T-helper 2 cell treated with Interferon-gamma antibody and Interleukin-4, amounts not matched to agents 100 ng/mL and 5 ng/mL, for 36 hours (primary cell): Measurements from ENCODE around the gene IL19. TPM values are rescaled to one million over a fixed set of nuclear protein-coding genes. Genes with fewer than 3 reads are reported as not detected.
"Not testable (repeated sequence)": the region's sequence is repeated elsewhere in the genome, so short reads cannot be mapped to it uniquely, and the experiment has no call there.

ENCODE experiments used
- intact Hi-C: fragments of 100-400 bp; cut with micrococcal nuclease; formaldehyde crosslinking; loops from one replicate; pipeline ENCODE4 v1.15.1; 2023
- total RNA-seq: library from RNA; stranded (reverse); gene quantifications from 2 replicates; pipeline ENCODE4 v1.2.3, GENCODE V29; 2022

IL19 gene
- total RNA-seq, 1 donor from 2014 or later, result not detected

DNA sequence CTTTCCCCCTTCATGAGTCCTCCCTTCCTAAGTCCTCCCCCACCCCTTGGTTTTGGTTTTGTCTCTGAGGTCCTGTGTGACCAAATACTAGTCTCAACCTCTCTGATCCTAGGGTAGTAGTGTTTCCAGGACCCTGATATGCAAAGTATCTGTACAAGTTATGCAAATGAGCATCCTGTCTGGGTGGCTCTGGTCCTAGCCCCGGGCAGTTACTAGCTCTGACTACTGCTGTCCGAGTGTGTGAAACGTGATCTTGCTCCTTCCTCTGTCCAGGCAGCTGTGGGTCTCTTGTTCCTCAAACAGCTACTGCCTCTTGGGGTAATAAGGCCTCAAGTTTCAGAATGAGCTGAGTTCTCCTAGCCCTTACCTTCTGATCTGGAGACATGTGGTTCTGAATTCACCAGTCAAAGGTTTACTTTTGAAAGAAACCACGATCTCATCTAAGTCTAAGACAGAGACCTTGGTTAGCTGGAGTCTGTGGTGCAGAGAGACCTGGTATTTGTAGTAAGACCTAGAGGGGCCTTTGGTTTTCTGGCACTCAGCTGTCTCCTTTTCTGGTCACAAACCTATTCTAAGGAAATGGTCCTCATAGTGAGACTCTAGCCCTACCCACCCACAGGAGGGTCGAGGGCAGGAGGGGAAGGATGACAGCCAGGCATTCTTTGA lies 31.0 kb upstream of the IL19 start:
- intact Hi-C loops, result loop anchor here (1.0 kb wide), 3 partner anchors 27 to 69 kb away; no protein-coding TSS in a partner anchor

DNA sequence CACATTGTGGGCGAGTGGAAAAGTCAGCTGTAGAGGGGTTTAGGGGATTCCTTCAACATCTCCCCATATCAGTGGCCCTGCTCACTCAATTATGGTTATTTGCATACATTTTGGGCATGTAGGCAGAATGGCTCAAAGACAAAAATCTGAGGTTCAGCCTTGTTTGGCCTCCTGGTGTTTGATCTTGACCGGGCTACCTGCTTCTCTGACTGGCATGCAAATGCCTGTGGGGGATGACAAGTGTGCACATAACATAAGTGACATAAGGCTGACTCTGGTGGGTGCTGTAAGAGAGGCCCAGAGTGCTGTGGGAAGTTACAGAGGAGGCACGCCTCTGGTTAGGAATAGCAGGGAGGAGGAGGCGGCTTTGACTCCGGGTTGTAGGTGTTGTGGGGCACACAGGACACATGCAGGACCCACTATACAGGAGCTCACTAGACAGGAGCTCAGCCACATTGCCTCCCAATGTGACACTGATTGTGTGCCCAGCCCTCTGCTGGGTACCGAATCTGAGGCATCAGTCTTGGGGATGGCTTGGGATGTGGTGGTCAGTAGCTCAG lies 29.4 kb upstream of the IL19 start:
- intact Hi-C loops, result no loop called here

DNA sequence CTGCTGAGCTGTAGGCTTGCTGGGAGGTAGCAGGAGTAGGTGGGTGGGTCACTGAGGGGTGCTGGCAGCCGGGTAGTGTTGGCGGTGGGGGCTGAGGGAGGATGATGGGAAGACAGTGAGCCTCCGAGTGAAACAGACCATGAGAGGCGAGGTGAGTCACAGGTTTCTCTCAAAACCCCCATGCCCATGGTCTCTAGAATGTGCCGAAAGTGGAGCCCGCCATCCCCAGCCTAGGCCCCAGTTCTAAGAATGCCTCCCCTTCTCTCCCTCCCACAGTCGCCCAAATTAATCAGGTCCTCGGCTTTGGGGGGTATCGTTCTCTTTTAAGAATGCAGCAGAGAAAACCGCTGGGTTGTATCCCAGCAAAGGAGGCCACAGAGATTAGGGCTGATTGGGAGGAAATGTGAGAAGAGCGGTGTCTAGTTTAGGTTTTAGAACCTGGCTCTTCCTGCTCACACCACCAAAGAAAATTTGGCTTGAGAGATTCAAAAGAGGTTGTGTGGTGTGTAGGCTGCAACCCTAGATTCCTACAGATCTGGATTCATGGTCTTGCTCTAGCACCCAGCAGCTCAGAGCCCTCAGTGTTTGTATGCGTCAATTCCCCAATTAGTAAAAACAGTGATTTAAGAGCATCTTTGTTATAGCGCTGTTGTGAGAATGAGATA lies 27.7 kb upstream of the IL19 start:
- intact Hi-C loops, result no loop called here

DNA sequence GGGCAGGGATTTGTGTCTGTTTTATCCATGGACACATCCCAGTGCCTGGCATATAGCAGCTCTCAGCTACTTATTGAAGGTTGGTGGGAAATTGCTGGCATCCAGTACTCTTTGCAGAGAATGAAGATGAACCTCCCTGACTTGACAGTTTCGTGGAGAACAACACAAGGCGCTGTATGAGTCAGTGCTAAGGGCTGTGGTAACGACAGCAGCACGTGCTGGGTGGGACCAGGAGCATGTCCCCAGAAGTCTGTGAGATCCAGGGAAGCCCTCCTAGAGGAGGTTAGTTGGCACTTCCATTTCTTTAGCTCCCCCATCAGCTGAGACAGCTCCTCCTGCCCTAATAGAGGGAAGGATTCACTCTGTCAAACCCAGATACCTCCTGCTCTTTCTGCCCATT lies 25.9 kb upstream of the IL19 start:
- intact Hi-C loops, result no loop called here

DNA sequence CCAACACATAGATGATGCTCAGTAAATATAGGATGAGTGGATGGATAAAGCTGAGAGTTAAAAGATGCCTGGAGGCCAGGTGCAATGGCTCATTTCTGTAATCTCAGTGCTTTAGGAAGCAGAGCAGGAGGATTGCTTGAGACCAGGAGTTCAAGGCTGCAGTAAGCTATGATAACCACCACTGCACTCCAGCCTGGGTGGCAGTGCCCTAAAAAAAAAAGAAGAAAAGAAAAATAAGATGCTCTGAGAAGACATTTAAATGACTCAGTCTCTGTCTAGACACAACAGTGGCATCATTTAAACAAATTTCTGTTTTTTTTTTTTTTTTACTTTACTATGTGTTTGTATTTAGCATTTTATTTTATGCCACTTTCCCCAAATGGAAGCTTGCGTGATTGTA lies 25.3 kb upstream of the IL19 start:
- intact Hi-C loops, result no loop called here

DNA sequence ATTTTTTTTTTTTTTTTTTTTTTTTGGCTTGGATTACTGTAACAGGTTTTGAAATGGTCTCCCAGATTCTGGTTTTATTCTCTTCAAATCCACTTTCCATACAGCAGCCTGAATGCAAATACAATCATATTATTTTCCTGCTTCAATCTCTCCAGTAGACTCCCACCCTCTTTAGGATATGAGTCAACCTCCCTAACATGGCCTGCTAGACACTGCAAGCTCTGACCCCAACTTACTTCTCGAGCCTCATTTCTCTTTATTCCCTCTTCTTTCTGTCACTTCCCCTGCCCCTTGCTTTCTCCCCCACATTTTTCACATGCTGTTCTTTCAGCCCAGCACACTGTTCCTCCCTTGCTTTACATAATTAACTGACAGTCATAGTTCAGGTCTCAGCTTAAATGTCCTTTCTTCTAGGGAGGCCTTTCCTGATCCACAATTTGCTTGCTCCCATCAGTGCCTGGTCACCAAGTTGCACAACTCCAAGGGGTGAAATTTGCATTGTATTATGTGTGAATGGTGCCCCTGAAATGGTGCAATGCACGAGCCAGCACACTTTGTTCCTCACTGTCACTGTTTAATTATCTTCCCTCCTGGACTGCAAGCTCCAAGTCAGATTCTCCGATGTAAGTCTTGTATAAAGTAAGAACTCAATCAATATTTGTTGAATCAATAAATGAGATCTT lies 22.1 kb upstream of the IL19 start:
- intact Hi-C loops, result no loop called here

DNA sequence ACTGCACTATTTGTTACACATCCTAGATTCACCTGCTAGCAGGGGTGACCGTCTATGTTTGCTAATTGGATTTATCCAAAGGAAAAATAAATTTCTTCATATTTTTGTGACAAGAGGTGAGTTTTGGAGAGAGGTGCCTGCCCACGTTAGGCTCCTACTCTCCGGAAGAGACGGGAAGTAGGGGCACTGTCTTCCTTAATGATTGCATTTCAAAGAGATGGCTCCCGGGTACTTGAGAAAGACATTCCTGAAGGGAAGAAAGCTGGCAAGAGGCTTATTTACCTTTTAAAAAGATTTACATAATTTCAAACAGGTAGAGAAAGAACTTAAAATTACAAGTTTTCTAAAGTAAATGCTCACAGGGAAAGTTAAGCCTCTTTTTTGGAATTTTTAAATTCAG lies 18.7 kb upstream of the IL19 start:
- intact Hi-C loops, result no loop called here

DNA sequence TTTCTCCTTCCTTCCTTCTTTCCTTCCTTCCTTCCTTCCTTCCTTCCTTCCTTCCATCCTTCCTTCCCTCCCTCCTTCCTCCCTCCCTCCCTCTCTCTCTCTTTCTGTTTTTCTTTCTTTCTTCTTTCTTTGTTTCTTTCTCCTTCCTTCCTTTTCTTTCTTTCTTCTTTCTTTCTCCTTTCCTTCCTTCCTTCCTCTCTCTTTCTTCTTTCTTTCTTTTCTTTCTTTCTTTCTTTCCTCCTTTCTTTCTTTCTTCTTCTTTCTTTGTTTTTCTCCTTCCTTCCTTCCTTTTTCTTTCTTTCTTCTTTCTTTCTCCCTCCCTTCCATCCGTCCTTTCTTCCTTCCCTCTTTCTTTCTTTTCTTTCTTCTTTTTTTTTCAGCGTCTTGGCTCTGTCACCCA lies 18.1 kb upstream of the IL19 start:
- intact Hi-C loops, result no loop called here

DNA sequence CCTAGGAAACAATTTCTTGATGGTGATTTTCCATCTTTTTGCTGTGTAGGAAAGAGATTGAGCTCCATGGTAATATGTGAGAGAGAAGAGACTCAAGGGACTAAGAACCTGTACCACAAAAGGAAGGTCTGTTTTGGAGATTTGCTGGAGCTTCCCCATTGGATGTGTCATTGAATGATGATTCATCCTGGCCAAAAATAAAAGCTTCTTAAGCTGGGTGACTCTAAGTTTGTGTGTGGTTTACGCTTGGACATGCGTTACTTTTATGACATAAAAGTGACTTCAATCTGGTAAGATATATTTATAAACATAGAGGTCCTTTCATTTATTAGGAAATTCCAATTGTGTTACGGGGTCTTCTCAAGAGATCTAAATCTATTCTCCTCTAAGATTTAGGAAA lies 17.4 kb upstream of the IL19 start:
- intact Hi-C loops, result no loop called here

DNA sequence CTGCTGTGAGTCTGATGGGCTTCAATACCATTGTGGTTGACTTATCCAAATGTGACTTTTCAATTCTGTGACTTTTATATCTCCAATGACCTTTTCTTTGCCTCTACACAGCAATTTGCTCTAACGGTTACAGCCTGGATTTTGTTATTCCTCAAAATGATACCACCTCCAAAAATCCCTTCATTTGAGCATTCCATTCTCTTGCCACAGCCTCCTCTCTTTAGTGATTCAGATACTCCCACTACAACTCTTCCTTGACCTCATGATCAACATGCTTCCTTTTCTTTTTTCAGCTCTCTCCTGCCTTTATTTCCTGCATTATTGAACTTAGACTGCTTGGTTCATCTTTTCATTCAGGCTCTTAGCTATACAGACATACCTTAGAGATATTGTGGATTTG lies 16.6 kb upstream of the IL19 start:
- intact Hi-C loops, result no loop called here

DNA sequence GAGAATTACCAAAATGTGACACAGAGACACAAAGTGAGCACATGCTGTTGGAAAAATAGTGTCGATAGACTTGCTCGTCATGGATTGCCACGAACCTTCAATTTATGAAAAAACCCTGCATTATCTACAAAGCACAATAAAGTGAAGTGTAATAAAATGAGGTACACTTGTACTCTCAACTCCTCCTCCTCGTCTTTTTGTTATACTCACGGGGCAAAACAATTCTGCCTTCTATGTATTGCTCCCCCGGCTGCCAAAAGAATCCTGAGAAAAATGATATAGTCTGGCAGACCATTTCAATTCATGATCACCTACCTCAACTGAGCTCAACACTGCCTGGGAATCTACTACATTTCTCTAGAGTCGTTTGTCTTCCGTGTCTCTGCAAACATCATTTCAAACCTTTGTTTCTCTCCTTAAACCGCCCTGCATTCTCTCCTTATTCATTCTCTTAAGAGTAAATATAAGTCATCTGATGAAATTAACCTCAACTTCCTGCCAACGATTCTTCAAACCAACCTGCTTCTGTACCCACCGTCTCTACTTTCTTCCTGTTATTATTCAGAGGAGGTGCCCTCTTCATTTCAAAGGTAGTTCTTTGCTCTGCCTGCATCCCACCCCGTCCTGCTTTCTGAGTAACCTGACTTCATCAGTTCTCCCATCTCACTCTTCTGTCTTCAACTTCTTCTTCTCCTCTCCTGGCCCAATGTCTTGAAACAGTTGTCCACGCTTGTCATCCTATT lies 12.9 kb upstream of the IL19 start:
- intact Hi-C loops, result loop anchor here (1.0 kb wide), 3 partner anchors 9 to 46 kb away; no protein-coding TSS in a partner anchor

DNA sequence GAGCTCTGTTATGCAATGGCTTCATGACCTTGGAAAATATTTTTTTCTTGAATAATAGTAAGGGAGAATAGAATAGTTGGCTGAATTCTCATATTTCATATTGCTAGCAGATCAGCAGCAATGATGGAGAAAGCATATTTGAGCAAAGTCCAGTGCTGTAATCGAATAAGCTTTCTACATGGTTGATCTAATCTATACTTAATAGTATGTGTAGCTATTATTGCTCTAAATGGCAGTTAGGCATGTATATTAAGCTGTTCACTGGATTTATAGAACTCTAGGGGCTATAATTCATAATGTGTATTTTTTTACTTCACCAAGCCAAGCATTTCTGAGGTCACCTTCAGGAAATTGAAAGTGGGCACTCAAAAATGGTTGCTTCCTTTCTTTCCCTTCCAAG lies 10.0 kb upstream of the IL19 start:
- intact Hi-C loops, result no loop called here

DNA sequence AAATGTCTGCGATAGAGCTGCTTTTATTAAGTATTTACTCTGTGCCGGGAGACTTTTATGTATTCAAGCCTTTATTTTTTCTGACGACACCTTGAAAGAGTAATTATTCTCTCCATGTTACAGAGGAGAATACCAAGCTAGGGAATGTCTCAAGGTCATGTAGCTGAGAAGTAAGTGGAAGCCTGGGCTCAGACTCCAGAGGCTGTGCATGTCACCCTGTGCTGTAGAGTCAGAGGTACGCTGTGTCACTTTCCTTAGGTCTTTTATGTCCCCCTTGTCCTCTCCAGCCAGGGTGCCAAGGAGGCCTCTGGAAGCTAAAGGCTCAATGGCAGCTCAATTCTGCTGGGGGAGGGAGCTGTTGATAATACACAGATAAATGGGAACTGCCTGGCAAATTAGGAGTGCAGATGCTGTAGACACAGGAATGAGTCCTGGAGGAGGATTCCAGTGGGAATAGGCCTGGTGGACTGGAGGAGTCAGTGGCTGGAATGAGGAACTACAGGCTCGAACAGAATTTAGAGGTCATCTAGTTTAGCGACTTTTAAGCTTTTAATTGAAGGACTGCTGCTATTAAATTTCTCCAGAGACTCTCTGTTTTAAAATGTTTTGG lies 9.3 kb upstream of the IL19 start:
- intact Hi-C loops, result no loop called here

DNA sequence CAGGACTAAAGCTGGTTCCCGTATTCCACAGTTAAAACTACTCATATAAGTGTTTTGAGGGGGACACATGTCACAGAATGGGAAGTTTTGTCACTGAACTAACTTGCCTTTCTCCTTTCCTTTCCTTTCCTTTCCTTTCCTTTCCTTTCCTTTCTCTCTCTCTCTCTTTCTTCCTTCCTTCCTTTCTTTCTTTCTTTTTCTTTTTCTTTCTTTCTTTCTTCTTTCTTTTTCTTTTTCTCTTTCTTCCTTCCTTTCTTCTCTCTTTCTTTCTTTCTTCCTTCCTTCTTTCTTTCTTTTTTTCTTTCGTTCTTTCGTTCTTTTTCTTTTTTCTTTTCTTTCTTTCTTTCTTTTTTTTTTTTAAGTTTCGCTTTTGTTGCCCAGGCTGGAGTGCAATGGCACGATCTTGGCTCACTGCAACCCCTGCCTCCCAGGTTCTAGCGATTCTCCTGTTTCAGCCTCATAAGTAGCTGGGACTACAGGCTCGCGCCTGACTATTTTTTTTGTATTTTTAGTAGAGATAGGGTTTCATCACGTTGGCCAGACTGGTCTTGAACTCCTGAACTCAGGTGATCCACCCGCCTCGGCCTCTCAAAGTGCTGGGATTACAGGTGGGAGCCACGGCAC lies 7.7 kb upstream of the IL19 start:
- intact Hi-C loops, result not testable (repeated sequence)

DNA sequence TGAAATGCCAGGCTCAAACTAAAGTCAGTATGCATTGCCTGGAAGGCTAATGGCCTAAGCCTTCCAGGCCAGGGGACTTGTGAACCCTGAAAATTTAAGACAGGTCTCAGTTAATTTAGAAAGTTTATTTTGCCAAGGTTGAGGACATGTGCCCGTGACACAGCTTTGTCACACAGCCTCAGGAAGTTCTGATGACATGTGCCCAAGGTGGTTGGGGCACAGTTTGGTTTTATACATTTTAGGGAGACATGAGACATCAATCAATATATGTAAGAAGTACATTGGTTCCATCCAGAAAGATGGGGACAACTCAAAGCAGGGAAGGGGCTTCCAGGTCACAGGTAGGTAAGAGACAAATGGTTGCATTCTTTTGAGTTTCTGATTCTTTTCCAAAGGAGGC lies 4.8 kb upstream of the IL19 start:
- intact Hi-C loops, result loop anchor here (1.0 to 5.0 kb wide), 4 partner anchors 7 to 38 kb away; no protein-coding TSS in a partner anchor

DNA sequence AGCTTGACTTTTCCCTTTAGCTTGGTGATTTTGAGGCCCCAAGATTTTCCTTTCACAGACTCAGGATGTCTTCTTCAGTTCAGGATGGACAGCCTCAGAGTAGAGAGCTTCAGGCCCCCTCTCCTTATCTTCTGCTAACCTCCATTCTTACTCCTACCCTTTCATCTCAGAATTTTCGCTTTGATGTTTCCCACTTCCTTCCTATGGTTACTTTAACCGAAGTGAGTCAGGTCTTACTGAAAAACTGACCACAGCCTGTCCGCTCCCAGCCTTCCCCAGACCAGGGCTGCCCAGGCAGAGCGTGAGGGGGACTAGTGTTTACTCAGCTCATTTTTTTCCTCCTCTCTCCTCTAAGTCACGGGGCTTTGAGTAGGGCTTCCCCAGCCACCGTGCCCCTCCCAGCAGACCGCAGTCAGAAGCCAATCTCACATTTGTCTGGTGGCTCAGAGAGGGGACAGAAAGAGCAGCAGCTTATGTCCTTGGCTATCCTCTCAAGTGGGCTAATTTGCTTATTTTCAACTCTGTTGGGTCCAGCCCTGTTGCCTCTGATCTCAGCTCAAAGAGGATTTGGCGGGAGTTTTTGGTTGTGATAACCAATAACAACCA lies 4.2 kb upstream of the IL19 start:
- intact Hi-C loops, result loop anchor here (1.0 to 5.0 kb wide), 4 partner anchors 8 to 39 kb away; no protein-coding TSS in a partner anchor

DNA sequence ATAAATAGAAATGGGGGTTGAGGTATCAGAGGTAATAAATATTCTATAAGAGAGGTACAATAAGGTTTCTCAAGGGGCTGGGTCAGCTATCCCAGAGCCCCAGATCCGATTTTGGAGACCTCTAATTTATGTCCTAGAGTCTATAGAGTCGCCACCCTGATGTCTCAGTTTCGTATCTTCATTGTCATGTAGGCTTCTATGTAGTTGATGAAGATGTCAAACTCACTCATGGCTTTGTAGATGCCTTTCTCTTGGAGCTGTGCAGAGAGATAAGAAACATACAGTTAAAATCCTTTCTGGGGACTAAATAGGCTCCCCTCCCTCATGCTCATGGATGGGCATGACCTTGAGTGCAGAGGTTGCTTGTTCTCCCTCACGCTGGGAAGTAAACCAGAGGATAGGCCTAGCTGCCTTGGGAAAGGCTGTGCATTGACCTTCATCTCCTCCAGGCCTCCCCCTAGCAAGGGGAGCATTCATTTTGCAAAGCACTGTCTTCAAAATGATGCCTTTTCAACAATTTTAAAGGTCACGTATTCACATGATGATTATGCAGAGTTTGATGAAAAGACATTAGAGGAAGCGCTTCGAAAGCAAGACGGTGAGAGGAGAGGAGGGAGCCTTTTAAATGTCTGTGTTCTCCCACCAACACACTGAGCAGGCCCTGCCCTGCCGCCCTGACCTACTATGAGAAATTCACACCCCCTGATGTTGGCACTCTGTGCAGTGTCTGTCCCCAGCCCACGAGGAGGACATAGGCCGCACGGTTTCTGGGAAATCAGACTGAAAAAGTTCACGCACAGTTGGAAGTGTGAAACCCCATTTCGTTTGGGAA lies 1.9 kb upstream of the IL19 start:
- intact Hi-C loops, result loop anchor here (1.0 to 5.0 kb wide), 4 partner anchors 11 to 49 kb away; no protein-coding TSS in a partner anchor

DNA sequence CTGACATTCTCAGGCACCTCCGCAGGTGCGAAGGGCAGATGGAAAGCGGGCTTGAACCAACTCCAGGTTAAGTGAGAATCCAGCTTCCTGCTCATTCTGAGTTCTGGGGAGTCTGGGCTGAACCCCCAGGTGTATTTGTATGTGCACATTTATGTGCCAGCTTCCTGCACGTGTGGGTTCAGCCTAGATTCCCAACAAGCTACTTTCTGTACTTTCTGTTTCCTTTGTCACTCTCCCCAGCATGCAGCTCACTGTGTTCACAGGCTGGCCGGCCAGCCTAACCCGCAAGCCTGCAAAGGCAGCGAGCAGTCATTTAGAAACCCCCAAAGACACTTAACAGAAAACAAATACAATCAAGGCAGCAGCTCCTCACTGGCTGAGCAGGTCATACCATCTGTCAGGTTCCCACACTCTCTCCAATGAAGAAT lies 1.3 kb upstream of the IL19 start:
- intact Hi-C loops, result loop anchor here (1.0 to 5.0 kb wide), 4 partner anchors 12 to 48 kb away; no protein-coding TSS in a partner anchor

DNA sequence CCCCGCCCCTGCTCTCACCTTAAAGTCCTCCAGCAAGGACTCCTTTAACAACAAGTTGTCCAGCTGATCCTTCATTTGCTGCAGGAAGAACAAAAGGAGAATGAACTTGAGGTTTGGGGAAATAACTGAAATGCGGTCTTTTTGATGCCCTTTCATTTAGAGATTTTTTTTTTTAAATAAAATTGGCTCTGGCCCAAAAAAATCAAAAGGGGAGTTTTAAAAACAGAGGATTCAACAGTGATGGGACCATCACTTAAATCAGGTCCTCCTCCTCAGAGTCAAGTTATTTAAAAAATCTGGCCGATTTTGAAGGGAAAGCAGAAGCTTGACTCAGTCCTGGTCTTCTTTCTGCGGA lies 742 bp downstream of the IL19 start:
- intact Hi-C loops, result no loop called here
